ENCODE results near the gene PUS1.

GRCh38 chr12:131949431-131950181 is 20.5 kb downstream of the PUS1 start, which contains the start of gene EP400:
- TF ChIP-seq CTCF (IDR thresholded peaks at IDR 0.05; ENCODE audit: borderline replicate concordance, extremely low read depth, low read length, poor library complexity, severe bottlenecking) (peak; percentile 79), EZH2 (IDR thresholded peaks at IDR 0.05; ENCODE audit: borderline replicate concordance, low read depth, low read length, severe bottlenecking) (no peak)
